ENCODE measurements around the gene RABAC1. TPM values are rescaled to one million over a fixed set of nuclear protein-coding genes. Genes with fewer than 3 reads are reported as not detected.
"Not testable (repeated sequence)": the region's sequence is repeated elsewhere in the genome, so short reads cannot be mapped to it uniquely, and the experiment has no call there.

The RABAC1 gene
- total RNA-seq, 1 donor: 44.6 TPM

GRCh38 chr19:41941410-41942202 is 17.5 kb downstream of the RABAC1 start:
- Histone ChIP-seq H3K4me1 (ENCODE audit: insufficient read depth, low read length) (peaks cover 36% of the 10 kb centered on the region), H3K4me3 (ENCODE audit: low read length) (no peak overlapping the region), H3K27me3 (ENCODE audit: insufficient read depth, low read length) (peaks cover 13% of the 10 kb centered on the region), H3K9me3 (ENCODE audit: low read depth, low read length) (no peaks in the 10 kb centered on the region)

DNA sequence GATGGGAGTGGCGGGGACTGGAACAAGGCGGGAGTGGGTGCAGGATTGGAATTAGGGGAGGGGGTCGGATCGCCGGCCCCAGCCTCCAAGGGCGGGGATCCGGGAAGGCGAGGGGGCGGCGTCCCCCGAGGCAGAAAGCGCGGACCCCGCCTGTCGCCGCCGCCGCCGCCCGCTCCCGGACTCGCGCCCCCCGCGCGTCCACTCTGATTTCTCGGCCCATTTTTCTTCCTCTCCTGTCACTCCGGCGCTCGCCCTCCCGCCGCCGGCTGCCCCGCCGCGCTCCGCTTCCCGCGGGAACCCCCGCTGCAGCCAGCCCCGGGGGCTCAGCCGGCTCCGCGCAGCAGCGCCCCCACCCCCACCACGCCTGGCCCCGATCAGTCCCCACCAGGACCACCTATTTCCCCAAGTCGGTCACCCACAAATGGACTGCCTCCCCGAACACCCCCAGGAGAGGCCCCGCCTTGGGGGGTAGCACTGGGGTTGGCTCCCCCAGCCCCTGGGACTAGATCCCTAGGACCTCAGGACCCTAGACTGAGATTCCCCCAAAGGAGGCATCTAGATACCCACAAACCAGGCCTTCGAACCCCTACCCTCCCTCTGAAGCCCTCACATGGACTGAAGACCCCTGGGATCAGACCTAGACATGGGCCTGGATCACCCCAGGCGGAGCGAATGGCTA is 18.3 kb downstream of the RABAC1 start:
- no peaks in the 10 kb centered on the region for H3K9me3 ChIP-seq (ENCODE audit: low read depth, low read length)
- peaks cover 29% of the 10 kb centered on the region for H3K4me1 ChIP-seq (ENCODE audit: insufficient read depth, low read length)
- no peak overlapping the region for H3K4me3 ChIP-seq (ENCODE audit: low read length)
- peaks cover 13% of the 10 kb centered on the region for H3K27me3 ChIP-seq (ENCODE audit: insufficient read depth, low read length)

GRCh38 chr19:41939861-41940730 is 19.0 kb downstream of the RABAC1 start:
- no peak overlapping the region for H3K4me3 ChIP-seq (ENCODE audit: low read length)
- no peaks in the 10 kb centered on the region for H3K9me3 ChIP-seq (ENCODE audit: low read depth, low read length)
- H3K27me3 ChIP-seq (ENCODE audit: insufficient read depth, low read length): peaks cover 13% of the 10 kb centered on the region
- H3K4me1 ChIP-seq (ENCODE audit: insufficient read depth, low read length): peaks cover 23% of the 10 kb centered on the region

GRCh38 chr19:41939209-41939608 is 19.9 kb downstream of the RABAC1 start:
- not testable (repeated sequence) for H3K4me3 ChIP-seq (ENCODE audit: low read length); H3K9me3 ChIP-seq (ENCODE audit: low read depth, low read length)
- Histone ChIP-seq H3K27me3 (ENCODE audit: insufficient read depth, low read length) (peaks cover 13% of the 10 kb centered on the region), H3K4me1 (ENCODE audit: insufficient read depth, low read length) (peaks cover 23% of the 10 kb centered on the region)

GRCh38 chr19:41937525-41938468 is 21.3 kb downstream of the RABAC1 start:
- H3K9me3 ChIP-seq (ENCODE audit: low read depth, low read length): no peaks in the 10 kb centered on the region
- H3K27me3 ChIP-seq (ENCODE audit: insufficient read depth, low read length): peaks cover 13% of the 10 kb centered on the region
- no peak overlapping the region for H3K4me3 ChIP-seq (ENCODE audit: low read length)
- peaks cover 22% of the 10 kb centered on the region for H3K4me1 ChIP-seq (ENCODE audit: insufficient read depth, low read length)

DNA sequence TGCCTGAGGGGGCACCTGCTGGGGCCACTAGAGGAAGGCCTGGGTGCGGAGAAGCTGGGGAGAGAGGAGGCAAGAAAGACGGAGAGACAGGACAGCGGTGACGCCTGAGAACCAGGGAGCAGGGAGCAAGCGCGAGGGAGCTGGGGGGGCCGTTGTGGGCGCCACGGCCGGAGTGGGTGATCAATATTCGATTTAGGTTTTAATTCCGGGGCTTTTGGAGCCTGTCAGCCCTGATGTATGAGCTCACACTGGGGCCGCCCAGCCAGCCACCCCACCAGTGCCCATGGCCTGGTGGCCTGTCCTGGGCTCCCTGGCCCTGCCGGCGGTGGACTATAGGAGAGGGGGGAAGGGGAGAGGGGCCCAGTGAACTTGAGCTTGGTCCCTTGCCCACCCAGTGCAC is 22.2 kb downstream of the RABAC1 start:
- Histone ChIP-seq H3K4me3 (ENCODE audit: low read length) (no peak overlapping the region), H3K9me3 (ENCODE audit: low read depth, low read length) (no peaks in the 10 kb centered on the region), H3K4me1 (ENCODE audit: insufficient read depth, low read length) (peaks cover 22% of the 10 kb centered on the region), H3K27me3 (ENCODE audit: insufficient read depth, low read length) (peaks cover 13% of the 10 kb centered on the region)

DNA sequence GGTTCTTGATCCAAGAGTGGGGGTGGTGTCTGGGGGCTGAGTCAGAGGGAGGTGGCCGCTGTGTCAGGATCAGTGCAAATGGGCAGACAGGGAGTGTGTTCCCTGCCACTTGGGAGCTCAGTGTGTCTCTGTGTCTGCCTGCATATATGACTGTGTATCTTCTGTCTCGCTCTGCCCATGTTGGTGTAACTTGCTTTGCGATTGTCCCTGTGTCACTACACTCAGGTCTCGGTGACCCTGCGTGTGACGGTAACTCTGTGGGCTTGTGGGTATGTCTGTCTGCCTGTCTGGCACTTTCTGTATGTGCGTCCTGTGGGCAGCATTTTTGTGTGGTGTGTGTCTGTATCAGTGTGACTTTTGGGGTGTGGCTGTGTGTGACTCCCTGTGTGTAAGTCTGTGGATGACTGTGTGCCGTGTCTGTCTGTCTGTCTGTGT is 22.7 kb downstream of the RABAC1 start:
- Histone ChIP-seq H3K9me3 (ENCODE audit: low read depth, low read length) (no peaks in the 10 kb centered on the region), H3K27me3 (ENCODE audit: insufficient read depth, low read length) (peaks cover 10% of the 10 kb centered on the region), H3K4me3 (ENCODE audit: low read length) (no peak overlapping the region), H3K4me1 (ENCODE audit: insufficient read depth, low read length) (peaks cover 22% of the 10 kb centered on the region)

- Histone ChIP-seq H3K4me3 (ENCODE audit: low read length) (no peak overlapping the region), H3K27me3 (ENCODE audit: insufficient read depth, low read length) (peaks cover 10% of the 10 kb centered on the region), H3K9me3 (ENCODE audit: low read depth, low read length) (no peaks in the 10 kb centered on the region), H3K4me1 (ENCODE audit: insufficient read depth, low read length) (peaks cover 20% of the 10 kb centered on the region)
Measured at GRCh38 chr19:41935760-41936415, 23.2 kb downstream of the RABAC1 start.

DNA sequence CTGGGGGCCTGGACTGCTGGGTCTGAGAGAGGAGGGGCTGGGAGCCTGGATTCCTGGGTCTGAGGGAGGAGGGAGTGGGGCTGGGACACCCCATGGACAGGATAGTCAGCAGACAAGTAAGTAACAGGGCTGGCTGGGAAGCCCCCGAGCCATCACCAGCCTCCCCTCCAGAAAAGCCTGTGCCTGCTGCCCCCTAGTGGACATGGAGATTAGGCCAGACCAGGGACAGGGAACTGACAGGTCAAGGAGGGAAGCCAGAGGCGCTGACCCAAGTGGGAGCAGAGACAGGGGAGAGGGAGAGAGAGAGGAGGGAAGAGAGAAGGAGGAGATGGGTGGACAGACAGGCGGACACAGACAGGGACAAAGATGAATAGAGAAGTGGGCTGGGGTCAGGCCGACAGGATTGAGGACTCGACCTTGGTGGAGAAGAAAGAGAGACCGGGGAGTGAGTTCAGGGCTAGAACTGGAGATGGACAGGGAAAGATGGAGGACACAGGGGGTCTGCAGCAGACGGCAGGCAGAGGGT is 24.2 kb downstream of the RABAC1 start:
- peaks cover 20% of the 10 kb centered on the region for H3K4me1 ChIP-seq (ENCODE audit: insufficient read depth, low read length)
- peaks cover 18% of the 10 kb centered on the region for H3K27me3 ChIP-seq (ENCODE audit: insufficient read depth, low read length)
- no peak overlapping the region for H3K4me3 ChIP-seq (ENCODE audit: low read length)
- H3K9me3 ChIP-seq (ENCODE audit: low read depth, low read length): no peaks in the 10 kb centered on the region

DNA sequence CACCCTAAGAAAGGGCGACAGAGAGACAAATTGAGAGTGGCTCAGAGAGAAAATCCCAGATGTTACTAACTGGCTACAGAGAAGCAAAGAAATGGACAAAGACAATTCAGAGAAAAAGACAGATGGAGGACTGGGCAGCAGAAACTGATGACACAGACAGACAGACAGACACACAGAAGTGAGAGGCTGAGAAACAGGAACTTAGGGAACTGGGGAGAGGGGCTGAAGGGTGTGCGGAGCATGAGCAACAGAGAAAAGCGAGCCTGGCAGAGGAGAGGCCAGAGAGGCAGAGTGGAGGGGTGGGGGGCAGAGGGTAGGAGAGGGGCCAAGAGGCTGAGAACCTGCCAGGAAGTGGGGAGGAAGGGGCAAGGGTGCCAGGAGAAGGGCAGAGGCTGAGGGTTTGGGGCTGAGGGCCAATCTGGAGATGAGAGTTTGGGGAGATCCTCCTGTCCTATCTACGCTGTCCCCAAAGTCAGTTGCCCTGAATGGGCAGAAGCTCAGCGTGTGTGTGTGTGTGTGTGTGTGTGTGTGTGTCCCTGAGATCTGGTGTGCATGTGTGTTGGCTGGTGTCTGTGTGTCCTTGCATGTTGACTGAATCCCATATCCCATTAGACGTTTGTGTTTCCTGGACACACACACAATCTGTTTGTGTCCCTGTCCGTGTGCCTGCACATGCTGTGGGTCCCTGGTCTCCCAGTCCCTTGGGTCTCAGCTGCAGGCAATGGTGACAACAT is 25.3 kb downstream of the RABAC1 start:
- H3K4me1 ChIP-seq (ENCODE audit: insufficient read depth, low read length): peaks cover 27% of the 10 kb centered on the region
- peaks cover 24% of the 10 kb centered on the region for H3K27me3 ChIP-seq (ENCODE audit: insufficient read depth, low read length)
- H3K4me3 ChIP-seq (ENCODE audit: low read length): no peak overlapping the region
- no peaks in the 10 kb centered on the region for H3K9me3 ChIP-seq (ENCODE audit: low read depth, low read length)

DNA sequence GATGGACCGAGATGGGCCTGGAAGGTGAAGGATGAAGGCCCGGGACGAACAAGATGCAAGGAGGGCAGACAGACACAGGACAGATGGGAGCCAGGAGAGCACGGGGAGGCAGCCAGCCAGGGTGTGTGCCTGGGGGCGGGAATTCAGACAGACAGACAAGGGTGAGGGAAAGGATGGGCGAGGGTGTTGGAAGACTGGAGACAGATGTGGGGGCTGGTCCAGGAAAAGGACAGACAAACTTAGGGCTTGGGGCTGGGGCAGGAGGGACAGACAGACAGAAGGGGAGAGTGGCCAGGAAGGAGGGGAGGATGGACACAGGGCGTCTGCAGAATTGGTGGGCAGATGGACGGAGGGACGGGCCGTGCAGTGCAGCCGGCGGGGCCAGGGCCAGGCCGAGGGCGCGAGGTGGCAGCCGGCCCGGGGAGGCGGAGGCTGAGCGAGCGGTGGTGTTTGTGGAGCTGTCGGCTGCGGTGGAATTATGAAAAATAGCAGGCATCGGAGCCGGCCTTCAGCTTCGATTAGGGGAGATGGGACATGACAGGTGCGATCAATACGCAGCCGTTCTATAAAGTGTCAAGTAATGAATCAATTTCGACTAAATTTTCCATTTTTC is 26.3 kb downstream of the RABAC1 start:
- peaks cover 26% of the 10 kb centered on the region for H3K27me3 ChIP-seq (ENCODE audit: insufficient read depth, low read length)
- no peak overlapping the region for H3K4me3 ChIP-seq (ENCODE audit: low read length)
- H3K4me1 ChIP-seq (ENCODE audit: insufficient read depth, low read length): peaks cover 30% of the 10 kb centered on the region
- H3K9me3 ChIP-seq (ENCODE audit: low read depth, low read length): no peaks in the 10 kb centered on the region

DNA sequence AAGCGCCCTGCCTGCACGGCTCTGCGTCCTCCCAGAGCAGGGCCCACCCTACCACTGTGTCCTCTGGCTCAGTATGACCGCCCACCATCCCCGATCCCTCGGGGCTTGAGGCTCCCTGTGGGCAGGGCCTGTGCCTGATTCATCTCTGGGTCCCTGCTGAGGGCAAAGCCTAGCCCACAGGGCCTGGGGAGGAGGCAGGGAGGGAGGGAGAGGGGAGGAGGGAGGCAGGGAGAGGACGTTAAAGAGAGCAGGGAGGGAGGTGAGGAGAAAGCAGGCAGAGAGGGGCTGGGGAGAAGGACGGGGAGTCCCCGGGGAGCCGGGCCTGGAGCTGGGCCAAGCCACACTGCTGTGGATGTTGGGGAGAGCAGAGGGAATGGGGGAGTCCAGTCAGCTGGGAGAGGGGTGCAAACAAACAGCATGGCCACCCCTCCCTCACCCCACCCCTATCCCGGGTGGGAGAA is 26.8 kb downstream of the RABAC1 start:
- Histone ChIP-seq H3K9me3 (ENCODE audit: low read depth, low read length) (no peaks in the 10 kb centered on the region), H3K27me3 (ENCODE audit: insufficient read depth, low read length) (peaks cover 29% of the 10 kb centered on the region), H3K4me3 (ENCODE audit: low read length) (no peak overlapping the region), H3K4me1 (ENCODE audit: insufficient read depth, low read length) (peaks cover 30% of the 10 kb centered on the region)

All from mononuclear cell (primary cell).